Measurements from ENCODE around the gene TUBA4B.
"Not testable (repeated sequence)": the region's sequence is repeated elsewhere in the genome, so short reads cannot be mapped to it uniquely, and the experiment has no call there.

TUBA4B gene

DNA sequence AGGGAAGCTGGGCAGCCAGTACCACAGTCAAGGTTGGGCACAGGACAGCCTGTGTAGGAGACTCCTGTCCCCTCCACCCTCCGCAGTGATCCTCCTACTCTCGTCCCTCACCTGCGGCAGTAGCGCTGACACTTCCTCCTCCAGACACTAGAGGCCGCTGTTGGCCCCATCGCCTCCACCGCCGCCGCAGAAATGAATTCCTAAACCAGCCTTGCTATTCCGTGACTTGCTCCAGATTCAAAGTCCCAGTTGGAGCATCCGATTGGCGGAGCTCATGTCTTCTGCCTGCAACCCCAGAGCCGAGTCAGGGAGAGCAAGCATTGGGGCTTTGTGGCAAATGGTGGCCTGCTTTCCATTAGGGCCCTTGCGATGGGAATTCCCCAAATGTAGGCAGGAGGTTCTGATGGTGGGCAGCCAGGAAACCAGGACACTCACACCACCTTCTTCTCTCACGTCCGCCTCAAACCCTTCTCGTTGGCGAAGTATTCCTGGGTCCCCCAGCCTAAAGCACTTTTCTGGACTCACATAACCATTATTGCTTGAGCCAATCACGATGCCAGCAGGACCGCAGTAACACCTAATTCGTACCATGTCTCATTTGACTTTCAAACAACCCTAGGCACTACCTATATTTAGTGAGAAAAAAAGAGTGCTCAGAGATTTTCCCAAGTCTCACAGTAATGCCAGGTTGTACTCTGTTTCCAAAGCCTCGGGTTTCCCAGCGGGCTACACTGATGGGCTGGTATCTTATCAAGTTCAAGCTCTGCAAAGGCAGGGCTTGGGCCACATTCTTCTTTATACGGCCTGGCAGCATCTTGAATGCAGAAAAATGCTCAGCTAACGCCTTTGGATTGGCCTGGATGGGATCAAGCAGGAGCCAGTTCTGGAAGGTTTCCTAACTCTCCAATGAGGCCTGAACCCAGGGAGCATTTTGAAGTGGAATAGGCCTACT, 24.9 kb downstream of the TUBA4B start:
- peak; percentile 88 for DNase-seq (ENCODE audit: low read depth)

DNA sequence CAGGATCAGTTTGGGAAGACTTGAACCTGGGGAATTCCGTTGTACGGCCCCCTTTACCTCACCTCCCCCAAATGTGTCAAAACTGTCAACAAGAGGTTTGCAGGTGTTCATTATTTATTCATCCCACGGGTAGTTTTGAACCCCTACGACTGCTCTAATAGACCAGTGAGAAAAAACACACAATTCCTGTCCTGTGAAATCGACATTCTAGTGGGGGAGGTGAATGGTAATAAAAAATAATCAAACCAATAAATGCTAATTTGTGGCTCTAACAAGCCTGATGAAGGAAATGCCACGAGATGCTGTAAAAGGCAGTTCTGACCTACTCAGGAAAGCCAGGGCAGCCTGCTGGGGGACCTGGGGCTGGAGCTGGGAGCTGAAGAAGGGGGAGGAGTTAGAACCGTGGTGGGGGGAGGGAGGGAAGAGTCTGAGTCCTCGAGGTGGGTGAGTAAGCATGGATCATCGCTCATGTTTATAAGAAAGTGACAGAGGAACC, 25.7 kb downstream of the TUBA4B start:
- DNase-seq (ENCODE audit: low read depth): no peak

- DNase-seq (ENCODE audit: low read depth): peak; percentile 100
These were observed 26.3 kb downstream of the TUBA4B start, which contains the start of gene DNAJB2 for GRCh38 chr2:219279151-219279915. Gene DNAJB2 (plus strand): TSS chr2:219279366. CDS start chr2:219279834, 468 bp downstream.

DNA sequence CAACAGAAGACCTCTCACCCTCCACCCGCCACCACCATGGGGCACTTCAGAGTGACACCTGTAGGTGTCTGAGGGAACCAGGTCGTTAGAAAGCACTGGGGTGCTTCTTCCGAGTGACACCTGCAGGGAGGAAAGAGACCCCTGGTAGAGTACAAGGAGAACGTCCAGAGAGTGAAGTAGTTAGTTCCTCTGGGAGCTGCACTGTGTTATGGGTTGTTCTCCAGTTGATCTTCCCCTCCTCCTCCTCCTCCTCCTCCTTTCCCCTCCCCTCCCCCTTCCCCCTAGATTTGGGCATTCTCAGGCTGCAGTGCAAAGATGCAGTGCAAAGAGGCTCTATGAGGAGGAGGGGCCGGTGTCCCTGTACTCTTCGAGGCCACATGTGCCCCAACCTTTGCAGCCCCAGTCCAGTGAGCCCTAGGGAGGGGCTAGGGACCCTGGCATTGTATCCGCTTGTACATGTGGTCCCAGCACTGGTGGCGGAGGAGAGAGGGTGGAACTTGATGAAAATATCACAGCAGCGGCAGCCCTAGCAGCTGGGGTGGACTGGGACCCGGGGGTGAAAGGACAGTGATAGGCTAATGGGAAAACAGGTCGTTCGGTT, 27.0 kb downstream of the TUBA4B start:
- DNase-seq (ENCODE audit: low read depth): no peak

- DNase-seq (ENCODE audit: low read depth): no peak
These were observed 27.6 kb downstream of the TUBA4B start for GRCh38 chr2:219280651-219281050.

GRCh38 chr2:219281588-219281987, 28.5 kb downstream of the TUBA4B start:
- DNase-seq (ENCODE audit: low read depth): no peak

- no peak for DNase-seq (ENCODE audit: low read depth)
These were observed 29.3 kb downstream of the TUBA4B start for GRCh38 chr2:219282375-219282774.

GRCh38 chr2:219282943-219283581, 30.0 kb downstream of the TUBA4B start:
- DNase-seq (ENCODE audit: low read depth): no peak

DNA sequence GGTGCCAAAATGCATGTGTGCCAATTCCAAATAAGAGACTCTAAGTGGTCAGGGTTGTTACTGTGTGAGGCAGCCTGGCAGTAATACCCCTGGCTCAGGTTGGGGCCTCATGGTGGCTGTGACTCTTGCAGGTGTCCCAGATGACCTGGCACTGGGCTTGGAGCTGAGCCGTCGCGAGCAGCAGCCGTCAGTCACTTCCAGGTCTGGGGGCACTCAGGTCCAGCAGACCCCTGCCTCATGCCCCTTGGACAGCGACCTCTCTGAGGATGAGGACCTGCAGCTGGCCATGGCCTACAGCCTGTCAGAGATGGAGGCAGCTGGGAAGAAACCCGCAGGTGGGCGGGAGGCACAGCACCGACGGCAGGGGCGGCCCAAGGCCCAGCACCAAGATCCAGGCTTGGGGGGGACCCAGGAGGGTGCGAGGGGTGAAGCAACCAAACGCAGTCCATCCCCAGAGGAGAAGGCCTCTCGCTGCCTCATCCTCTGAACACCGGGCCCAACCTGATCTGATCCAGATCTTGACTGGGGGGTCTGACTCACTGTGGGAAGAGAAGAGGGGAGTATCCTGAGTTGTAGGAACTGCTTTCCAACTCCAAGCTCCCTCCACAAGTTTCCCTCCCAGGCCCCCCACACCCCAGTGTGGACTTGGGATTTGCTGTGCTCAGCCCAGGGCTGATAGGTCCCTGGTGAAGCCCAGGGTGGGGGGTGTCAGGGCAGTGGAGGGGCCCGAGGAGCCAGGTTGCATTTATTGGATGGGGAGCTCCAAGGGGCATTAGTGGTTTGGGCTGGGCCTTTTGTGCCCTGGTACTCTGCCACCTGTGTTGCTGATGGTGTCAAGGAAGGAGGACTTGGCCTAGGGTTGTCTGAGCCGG, 31.7 kb downstream of the TUBA4B start:
- no peak for DNase-seq (ENCODE audit: low read depth)

- DNase-seq (ENCODE audit: low read depth): no peak
These were observed 32.3 kb downstream of the TUBA4B start for GRCh38 chr2:219285373-219285735.

GRCh38 chr2:219285894-219286425, 32.9 kb downstream of the TUBA4B start:
- peak; percentile 58 for DNase-seq (ENCODE audit: low read depth)

DNA sequence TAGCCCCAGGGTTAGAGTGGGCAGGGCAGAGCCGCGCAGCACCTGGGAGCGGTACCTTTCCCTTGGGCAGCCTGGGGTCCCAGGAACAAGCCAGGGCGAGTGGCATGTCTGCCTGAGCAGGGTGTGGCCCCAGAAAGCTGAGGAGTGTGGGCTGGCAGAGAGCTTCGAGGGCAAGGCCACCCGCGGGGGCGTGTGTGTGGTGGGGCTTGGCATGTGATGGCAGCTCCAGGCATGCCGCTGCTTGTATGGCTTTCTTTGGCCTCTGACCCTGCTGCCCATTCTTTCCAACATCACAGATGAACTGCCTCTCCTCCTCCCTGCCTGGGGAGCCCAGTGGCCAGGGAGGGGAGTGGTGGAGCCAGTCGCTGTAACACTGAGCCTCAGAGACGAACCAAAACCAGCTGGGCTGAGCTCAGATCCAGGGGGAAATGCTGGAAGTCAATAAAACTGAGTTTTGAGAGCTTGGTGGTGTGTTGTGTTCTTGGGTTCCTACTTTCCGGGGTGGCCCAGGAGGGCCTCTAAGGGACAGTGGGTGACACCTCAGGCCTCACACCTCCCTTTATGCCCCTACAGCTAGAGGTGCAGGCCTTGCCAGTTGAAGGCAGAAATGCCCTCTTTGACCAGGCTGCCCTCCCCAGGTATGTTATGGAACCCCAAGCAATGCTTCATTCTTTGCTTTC, 33.5 kb downstream of the TUBA4B start:
- DNase-seq (ENCODE audit: low read depth): no peak

GRCh38 chr2:219287116-219287440, 34.0 kb downstream of the TUBA4B start:
- not testable (repeated sequence) for DNase-seq (ENCODE audit: low read depth)

GRCh38 chr2:219287580-219288265, 34.7 kb downstream of the TUBA4B start:
- no peak for DNase-seq (ENCODE audit: low read depth)

DNA sequence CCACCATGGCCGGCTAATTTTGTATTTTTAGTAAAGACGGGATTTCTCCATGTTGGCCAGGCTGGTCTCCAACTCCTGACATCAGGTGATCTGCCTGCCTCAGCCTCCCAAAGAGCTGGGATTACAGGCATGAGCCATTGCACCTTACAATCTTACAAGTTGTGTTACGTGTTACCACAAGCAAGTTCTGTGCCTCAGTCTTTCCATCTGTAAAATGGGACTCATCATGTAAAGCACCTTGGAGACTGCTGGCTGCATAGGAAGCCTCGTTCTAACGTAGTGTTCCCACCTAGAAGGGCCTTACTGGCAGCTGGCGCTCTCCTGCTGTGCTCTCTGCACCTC, 36.1 kb downstream of the TUBA4B start:
- no peak for DNase-seq (ENCODE audit: low read depth)

GRCh38 chr2:219289537-219290361, 36.7 kb downstream of the TUBA4B start:
- peak; percentile 84 for DNase-seq (ENCODE audit: low read depth)

DNA sequence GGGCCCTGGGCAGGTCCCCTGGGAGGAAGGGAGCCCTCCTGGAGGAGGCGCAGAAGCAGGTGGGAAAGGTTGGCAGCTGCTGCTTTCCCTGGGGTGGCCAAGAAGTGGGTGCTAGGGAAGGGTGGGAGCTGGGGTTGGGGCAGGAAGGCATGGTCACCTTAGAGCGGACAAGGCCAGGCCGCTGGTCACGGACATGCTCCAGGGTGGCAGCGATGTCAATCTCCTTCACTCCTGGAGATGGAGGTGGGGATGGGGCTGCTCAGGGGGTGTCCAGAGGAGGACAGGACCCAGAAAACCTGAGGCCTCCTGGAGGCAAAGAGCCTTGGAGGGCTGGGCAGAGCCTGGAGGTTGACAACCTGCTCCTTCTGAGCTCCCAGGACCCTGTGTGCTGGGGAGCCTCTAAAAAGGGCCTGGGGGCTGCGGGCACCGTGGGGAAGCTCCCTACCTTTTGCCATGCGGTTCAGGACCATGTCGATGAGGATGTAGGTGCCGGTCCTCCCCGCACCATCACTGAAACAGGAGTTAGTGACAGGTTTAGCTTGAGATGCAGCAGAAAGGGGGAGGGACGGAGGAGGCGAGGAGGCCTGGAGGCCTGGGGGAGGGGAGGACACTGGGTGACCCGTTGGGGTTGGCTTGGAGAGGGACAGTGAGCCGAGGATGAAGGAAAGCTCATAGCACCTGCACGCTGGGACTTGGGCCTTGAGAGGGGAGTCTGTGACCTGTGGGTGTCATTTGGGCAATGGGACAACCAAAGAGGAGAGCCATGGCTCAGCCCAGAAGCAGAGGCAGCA, 37.5 kb downstream of the TUBA4B start:
- DNase-seq (ENCODE audit: low read depth): no peak

GRCh38 chr2:219291394-219291793, 38.4 kb downstream of the TUBA4B start:
- no peak for DNase-seq (ENCODE audit: low read depth)

All from EH (cell line).